Measurements from ENCODE around the gene CACHD1. TPM values are rescaled to one million over a fixed set of nuclear protein-coding genes. Genes with fewer than 3 reads are reported as not detected.

CACHD1 gene
- 2.8 and 3.7 TPM in 2 replicates for total RNA-seq

GRCh38 chr1:64469977-64470664 is at the start of gene CACHD1:
TSS of gene CACHD1 (plus strand) at chr1:64470129. CDS start at chr1:64470745, 616 bp downstream.

